ENCODE data around the gene AGAP3.

Gene AGAP3

DNA sequence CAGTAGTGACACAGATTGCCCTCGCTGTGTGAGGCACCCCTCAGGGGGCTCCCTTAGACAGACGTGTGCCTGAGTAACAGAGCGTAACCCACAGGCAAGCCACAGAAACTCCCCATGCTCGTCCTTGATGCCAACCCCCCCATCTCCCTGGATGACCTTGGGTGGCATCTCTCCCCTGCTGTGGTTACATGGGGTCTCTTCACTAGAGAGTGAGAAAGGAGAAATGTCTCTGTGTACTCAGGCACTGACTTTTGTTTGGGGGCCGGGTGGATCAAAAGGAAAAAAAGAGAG lies 101.9 kb downstream of the AGAP3 start:
- DNase-seq (ENCODE audit: low read depth in 2 of 2) = no peak
- no peak for TF ChIP-seq CTCF (IDR thresholded peaks at IDR 0.05; ENCODE audit: low read depth, low read length)
- no peak overlapping the region for H3K4me3 ChIP-seq (replicated peaks in 1 of 2; ENCODE audit: low read depth in 2 of 2, low read length in 2 of 2)

DNA sequence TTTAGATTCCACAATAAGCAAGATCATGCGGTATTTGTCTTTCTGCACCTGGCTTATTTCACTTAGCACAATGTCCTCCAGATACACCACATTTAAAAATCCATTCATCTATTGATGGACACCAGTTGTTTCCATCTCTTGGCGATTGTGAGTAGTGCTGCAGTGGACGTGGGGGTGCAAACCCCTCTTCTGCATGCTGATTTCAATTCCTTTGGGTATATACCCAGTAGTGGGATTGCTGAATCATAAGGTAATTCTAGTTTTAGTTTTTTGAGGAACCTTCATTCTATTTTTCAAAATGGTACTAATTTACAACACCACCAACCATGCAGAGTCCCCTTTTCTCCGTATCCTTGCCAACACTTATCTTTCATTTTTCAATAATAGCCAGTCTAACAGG lies 102.8 kb downstream of the AGAP3 start:
- TF ChIP-seq CTCF (IDR thresholded peaks at IDR 0.05; ENCODE audit: low read depth, low read length) = no peak
- no peak for DNase-seq (ENCODE audit: low read depth in 2 of 2)
- H3K4me3 ChIP-seq (replicated peaks in 1 of 2; ENCODE audit: low read depth in 2 of 2, low read length in 2 of 2) = no peak overlapping the region

DNA sequence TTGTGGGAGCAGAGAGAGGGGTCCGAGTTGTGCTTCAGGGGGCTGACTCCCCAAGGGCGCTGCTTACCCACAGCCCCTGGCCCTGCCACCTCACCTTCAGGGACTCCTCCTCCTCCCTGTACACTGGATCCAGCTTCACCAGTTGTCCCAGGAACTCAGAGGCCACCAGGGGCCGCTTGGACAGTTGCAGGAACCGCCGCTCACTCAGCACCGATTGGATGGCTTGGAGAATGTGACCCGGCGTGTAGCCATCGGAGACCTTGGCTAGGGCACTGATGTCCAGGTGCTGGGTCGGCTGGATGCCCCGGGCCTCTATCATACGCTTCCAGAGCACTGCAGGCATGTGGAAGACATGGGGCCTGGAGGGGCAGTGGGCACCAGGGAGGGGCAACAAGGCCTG lies 105.3 kb downstream of the AGAP3 start:
- no peak overlapping the region for H3K4me3 ChIP-seq (replicated peaks in 1 of 2; ENCODE audit: low read depth in 2 of 2, low read length in 2 of 2)
- TF ChIP-seq CTCF (IDR thresholded peaks at IDR 0.05; ENCODE audit: low read depth, low read length) = no peak

DNA sequence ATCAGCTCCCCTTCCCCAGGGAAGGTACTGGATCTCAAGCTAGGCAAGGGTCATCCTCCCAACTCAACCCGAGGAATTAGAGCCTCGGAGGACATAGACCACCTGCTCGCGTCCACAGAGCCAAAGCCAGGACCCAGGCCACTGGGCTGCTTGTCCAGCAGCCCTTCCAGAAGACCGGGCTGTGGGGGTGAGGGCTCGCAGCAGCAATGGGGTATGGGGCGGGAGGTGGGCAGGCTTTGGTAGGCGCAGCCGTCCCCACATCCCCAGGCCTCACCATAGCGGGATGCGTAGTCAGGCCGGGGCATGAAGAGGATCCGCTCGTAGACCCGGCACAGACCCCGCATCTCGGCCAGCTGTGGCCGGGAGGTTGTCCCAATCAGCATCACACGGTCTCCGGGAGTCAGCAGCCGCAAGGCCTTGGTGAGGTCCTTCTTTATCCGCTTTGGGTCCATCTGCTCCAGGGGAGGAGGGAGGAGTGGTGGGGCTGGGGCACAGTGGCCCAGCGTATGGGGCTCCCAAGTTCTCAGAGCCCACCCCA lies 105.8 kb downstream of the AGAP3 start:
- TF ChIP-seq CTCF (IDR thresholded peaks at IDR 0.05; ENCODE audit: low read depth, low read length) = no peak
- H3K4me3 ChIP-seq (replicated peaks in 1 of 2; ENCODE audit: low read depth in 2 of 2, low read length in 2 of 2) = no peak overlapping the region
- DNase-seq (ENCODE audit: low read depth in 2 of 2) = no peak

More for the DNA sequence above, 105.3 kb downstream of the AGAP3 start:
- DNase-seq (ENCODE audit: low read depth in 2 of 2) = no peak

- DNase-seq (ENCODE audit: low read depth in 2 of 2) = no peak
- no peak overlapping the region for H3K4me3 ChIP-seq (replicated peaks in 1 of 2; ENCODE audit: low read depth in 2 of 2, low read length in 2 of 2)
- no peak for TF ChIP-seq CTCF (IDR thresholded peaks at IDR 0.05; ENCODE audit: low read depth, low read length)
Observed at GRCh38 chr7:151193203-151193978, 107.1 kb downstream of the AGAP3 start.
